Left lung (tissue), 10 donors: Measurements from ENCODE around the gene DISC1. TPM values are rescaled to one million over a fixed set of nuclear protein-coding genes. Genes with fewer than 3 reads are reported as not detected.

Experiments used
- ATAC-seq: fragments of 200-7000 bp; cut with Tn5 transposase; one replicate; pipeline ENCODE4 v1.9.1; 2020; ENCODE audit warnings: moderate library complexity
- DNase-seq, 4 donors: peaks; one replicate each; pipeline ENCODE4 v3.0.0-alpha.2; 2013 to 2020
- H3K27ac ChIP-seq, 2 donors: fragments of 200-600 bp; sonication (generic) in 1 of 2; one replicate each; pipeline versions ENCODE4 v1.5.0 to v1.8.0; 2020 to 2021
- H3K27me3 ChIP-seq, 2 donors: fragments of 200-600 bp; sonication (generic) in 1 of 2; one replicate each; pipeline versions ENCODE4 v1.5.0 to v1.8.0; 2020 to 2021
- H3K36me3 ChIP-seq, 2 donors: fragments of 200-600 bp; sonication (generic) in 1 of 2; one replicate each; pipeline versions ENCODE4 v1.5.0 to v1.8.0; 2020 to 2021
- H3K4me1 ChIP-seq, 2 donors: fragments of 200-600 bp; one replicate each; pipeline ENCODE4 v1.8.0; 2021
- H3K4me3 ChIP-seq, 2 donors: fragments of 200-600 bp; sonication (generic) in 1 of 2; one replicate each; pipeline versions ENCODE4 v1.5.0 to v1.8.0; 2020 to 2021; ENCODE audit warnings: mild to moderate bottlenecking in 1 of 2
- H3K9me3 ChIP-seq, 2 donors: fragments of 200-600 bp; sonication (generic) in 1 of 2; one replicate each; pipeline versions ENCODE4 v1.5.0 to v1.8.0; 2020 to 2021
- CTCF ChIP-seq, 2 donors: fragments of 200-600 bp; sonication (generic) in 1 of 2; IDR thresholded peaks; one replicate each; pipeline versions ENCODE4 v1.5.0 to v1.8.0; 2021; ENCODE audit warnings: antibody characterized with exemption in 2 of 2
- intact Hi-C, 2 donors: fragments of 100-400 bp; cut with DNase I; formaldehyde crosslinking; loops; one replicate each; pipeline versions ENCODE4 v1.11.2 to v1.14.2; 2022
- polyA plus RNA-seq, 6 donors: library from polyadenylated mRNA; unstranded; fragments of 120-200 nt; gene quantifications; one replicate each; pipeline ENCODE4 v1.2.1, GENCODE V29; 2013; ENCODE audit not compliant: insufficient read length in 6 of 6
- total RNA-seq, 2 donors: library from RNA; stranded (reverse); fragmentation: NEBNext Ultra II Directional; extraction: Animal tissue kit (Norgen Biotek cat#: 25700); gene quantifications; one replicate each; pipeline ENCODE4 v1.2.1, GENCODE V29; 2021
- donor health status: DM: no; HTN: yes; CAD: no.
- donor health status: DM: no; HTN: no; CAD: no.

Gene DISC1
- total and polyA plus RNA-seq, 8 donors, result 3.9 to 11.7 (median 10.5) TPM

- intact Hi-C loops, result no loop called here
- no peak for TF ChIP-seq CTCF (IDR thresholded peaks at IDR 0.05)
- H3K4me3 ChIP-seq, result no peak overlapping the region
- H3K9me3 ChIP-seq, result no peaks in the 10 kb centered on the region
- no peak overlapping the region for H3K27ac ChIP-seq
- H3K36me3 ChIP-seq, result no peaks in the 10 kb centered on the region
- H3K27me3 ChIP-seq, result no peaks in the 10 kb centered on the region
- DNase-seq, result no peak
- peaks cover 5% of the 10 kb centered on the region in 2 donors for H3K4me1 ChIP-seq
- peak; percentile 68 for ATAC-seq
Observed at GRCh38 chr1:231828182-231828920, 201.8 kb downstream of the DISC1 start.

- Histone ChIP-seq H3K36me3 (no peaks in the 10 kb centered on the region), H3K4me1 (peaks cover 5% of the 10 kb centered on the region in 2 donors), H3K9me3 (no peaks in the 10 kb centered on the region), H3K4me3 (no peak overlapping the region), H3K27ac (no peak overlapping the region), H3K27me3 (no peaks in the 10 kb centered on the region)
- DNase-seq (no peak), ATAC-seq (no peak)
- no peak for TF ChIP-seq CTCF (IDR thresholded peaks at IDR 0.05)
- intact Hi-C loops, result no loop called here
Observed at GRCh38 chr1:231829332-231829731, 202.7 kb downstream of the DISC1 start.

GRCh38 chr1:231836227-231836893 lies 209.8 kb downstream of the DISC1 start:
- TF ChIP-seq CTCF (IDR thresholded peaks at IDR 0.05), result no peak
- Histone ChIP-seq H3K9me3 (no peaks in the 10 kb centered on the region), H3K4me3 (no peak overlapping the region), H3K27me3 (no peaks in the 10 kb centered on the region), H3K27ac (no peak overlapping the region), H3K36me3 (no peaks in the 10 kb centered on the region), H3K4me1 (peaks cover 0 to 5% of the 10 kb centered on the region in 2 donors)
- ATAC-seq (no peak), DNase-seq (no peak)
- intact Hi-C loops, result no loop called here

GRCh38 chr1:231838521-231838920 lies 211.9 kb downstream of the DISC1 start:
- intact Hi-C loops, result no loop called here
- Histone ChIP-seq H3K4me3 (no peak overlapping the region), H3K27ac (no peak overlapping the region), H3K9me3 (no peaks in the 10 kb centered on the region), H3K36me3 (no peaks in the 10 kb centered on the region), H3K4me1 (no peaks in the 10 kb centered on the region), H3K27me3 (no peaks in the 10 kb centered on the region)
- no peak for TF ChIP-seq CTCF (IDR thresholded peaks at IDR 0.05)
- no peak for DNase-seq
- no peak for ATAC-seq

- no peak overlapping the region for H3K4me3 ChIP-seq
- H3K27me3 ChIP-seq, result no peaks in the 10 kb centered on the region
- no peak for TF ChIP-seq CTCF (IDR thresholded peaks at IDR 0.05)
- ATAC-seq (no peak), DNase-seq (no peak)
- intact Hi-C loops, result no loop called here
- H3K9me3 ChIP-seq, result no peaks in the 10 kb centered on the region
- peaks cover 0 to under 1% of the 10 kb centered on the region in 2 donors for H3K4me1 ChIP-seq
- H3K27ac ChIP-seq, result no peak overlapping the region
- no peaks in the 10 kb centered on the region for H3K36me3 ChIP-seq
Observed at GRCh38 chr1:231839999-231840398, 213.4 kb downstream of the DISC1 start.
